Left kidney (tissue), 2 donors: ENCODE data around the gene C22orf23. TPM values are rescaled to one million over a fixed set of nuclear protein-coding genes. Genes with fewer than 3 reads are reported as not detected.
"Not testable (repeated sequence)": the region's sequence is repeated elsewhere in the genome, so short reads cannot be mapped to it uniquely, and the experiment has no call there.

Source experiments
- DNase-seq: peaks from one replicate; pipeline ENCODE4 v3.0.0-alpha.2; 2013
- polyA plus RNA-seq: library from polyadenylated mRNA; unstranded; fragments of 120-200 nt; gene quantifications from one replicate; pipeline ENCODE4 v1.2.1, GENCODE V29; 2013; ENCODE audit not compliant: insufficient read length

C22orf23 gene
- polyA plus RNA-seq, 1 donor: 5.9 TPM

GRCh38 chr22:37955825-37956397 is 2.5 kb upstream of the C22orf23 start:
- not testable (repeated sequence) for DNase-seq

DNA sequence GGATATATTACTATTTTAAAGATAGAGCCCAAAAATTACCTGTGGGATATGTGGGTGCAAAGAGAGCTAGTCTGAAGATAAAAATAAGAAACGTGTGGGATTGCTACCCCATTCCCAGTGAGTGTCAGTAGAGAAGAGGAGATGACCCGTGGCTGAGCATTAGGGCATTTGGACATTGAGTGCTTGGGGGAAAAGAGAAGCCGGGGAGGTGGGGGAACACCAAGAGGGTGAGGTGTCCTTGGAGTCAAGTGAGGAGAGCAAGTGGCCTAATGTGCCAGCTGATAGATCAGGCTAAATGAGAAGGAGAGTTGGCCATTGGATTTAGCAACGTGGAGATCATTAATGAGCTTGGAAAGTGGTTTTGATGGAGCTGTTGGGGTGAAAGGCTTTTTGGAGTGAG is 1.3 kb upstream of the C22orf23 start:
- no peak for DNase-seq

GRCh38 chr22:37953062-37953436 is 352 bp downstream of the C22orf23 start:
- no peak for DNase-seq

DNA sequence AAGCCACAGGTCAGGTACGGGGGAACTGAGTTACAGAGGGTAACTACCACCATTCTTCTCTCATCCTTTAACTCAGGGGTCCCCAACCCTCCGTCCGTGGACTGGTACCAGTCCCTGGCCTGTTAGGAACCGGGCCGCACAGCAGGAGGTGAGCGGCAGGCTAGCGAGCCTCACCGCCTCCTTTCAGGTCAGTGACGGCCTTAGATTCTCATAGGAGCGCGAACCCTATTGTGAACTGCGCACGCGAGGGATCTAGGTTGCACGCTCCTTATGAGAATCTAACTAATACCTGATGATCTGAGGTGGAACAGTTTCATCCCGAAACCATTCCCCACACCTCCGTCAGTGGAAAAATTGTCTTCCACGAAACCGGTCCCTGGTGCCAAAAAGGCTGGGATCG is 772 bp downstream of the C22orf23 start:
- not testable (repeated sequence) for DNase-seq

- no peak for DNase-seq
These were observed 2.1 kb downstream of the C22orf23 start for GRCh38 chr22:37951305-37951704.

- DNase-seq: not testable (repeated sequence)
These were observed 6.1 kb downstream of the C22orf23 start for GRCh38 chr22:37947142-37947795.

- DNase-seq: not testable (repeated sequence)
These were observed 9.0 kb downstream of the C22orf23 start for GRCh38 chr22:37944423-37944822.

- no peak for DNase-seq
These were observed 9.6 kb downstream of the C22orf23 start for GRCh38 chr22:37943825-37944198.

GRCh38 chr22:37943136-37943824 is 10.1 kb downstream of the C22orf23 start:
- DNase-seq: peak; percentile 45

DNA sequence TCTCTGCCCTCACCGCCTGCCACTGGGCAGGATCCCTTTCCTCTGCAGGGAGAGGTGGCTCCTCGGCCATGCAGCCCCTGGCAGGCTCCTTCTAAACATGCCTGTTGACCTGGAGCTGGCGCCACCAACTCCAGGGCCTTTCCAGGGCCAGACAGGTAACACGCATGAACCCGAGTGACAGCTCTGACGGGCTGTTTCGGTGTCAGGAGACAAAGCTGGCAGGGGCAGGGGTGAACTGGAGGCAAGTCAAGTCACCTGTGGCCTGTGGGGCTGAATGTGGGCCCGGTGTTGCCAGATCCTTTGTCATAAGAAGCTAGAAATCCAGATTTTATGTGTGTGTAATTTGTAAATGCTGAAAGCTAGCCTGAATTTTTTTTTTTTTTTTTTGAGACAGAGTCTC is 11.3 kb downstream of the C22orf23 start:
- DNase-seq: no peak

- DNase-seq: no peak
These were observed 12.6 kb downstream of the C22orf23 start for GRCh38 chr22:37940698-37941376.

DNA sequence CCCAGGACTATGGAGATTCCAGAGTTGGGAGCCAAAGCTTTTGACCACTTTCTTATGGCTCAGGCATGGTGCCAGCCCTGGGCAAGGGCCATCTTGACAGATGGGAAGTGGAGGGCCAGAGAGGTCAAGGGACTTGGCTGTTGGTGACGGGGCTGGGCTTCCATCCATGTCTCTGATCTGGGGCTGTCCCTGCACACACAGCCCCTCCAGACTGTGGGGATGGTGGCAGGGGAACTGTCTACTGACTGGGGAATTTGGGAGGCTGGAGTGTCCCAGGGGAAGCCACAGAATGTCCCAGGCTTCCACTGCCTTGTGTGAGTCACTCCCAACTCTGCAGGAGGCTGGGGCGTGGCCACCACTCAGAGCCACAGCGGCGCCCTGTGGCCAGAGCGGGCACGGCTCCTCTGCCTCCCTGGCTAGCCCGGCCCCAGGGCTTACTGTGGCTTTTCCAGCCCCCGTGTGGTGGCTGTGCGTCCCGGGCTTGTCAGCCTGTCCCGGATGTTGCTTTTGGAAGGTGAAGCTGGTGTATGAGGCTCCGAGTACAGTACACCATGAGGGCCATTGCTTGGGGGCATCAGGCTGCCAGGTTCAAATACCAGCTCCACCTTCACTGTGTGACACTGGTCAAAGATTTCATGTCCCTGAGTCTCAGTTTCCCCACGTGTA is 19.6 kb downstream of the C22orf23 start:
- DNase-seq: peak; percentile 80

GRCh38 chr22:37932821-37933578 is 20.4 kb downstream of the C22orf23 start:
- DNase-seq: no peak

DNA sequence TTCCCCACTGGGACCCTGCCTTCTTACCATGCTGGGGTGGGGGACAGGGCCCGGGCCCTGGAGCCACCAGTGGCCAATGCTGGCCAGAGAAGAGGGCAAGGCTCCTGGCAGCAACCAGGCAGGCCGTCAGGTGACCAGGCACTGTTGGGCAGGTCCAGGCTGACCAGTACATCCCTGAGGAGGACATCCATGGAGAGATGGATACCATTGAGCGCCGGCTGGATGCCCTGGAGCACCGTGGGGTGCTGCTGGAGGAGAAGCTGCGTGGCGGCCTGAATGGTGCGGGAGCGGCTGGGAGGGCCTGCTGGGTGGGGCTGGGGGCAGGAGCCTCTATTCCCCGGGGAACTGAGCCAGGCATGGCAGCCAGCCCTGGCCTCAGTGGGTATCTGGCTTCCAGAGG is 21.0 kb downstream of the C22orf23 start:
- no peak for DNase-seq

- DNase-seq: no peak
These were observed 21.5 kb downstream of the C22orf23 start for GRCh38 chr22:37931893-37932389.

DNA sequence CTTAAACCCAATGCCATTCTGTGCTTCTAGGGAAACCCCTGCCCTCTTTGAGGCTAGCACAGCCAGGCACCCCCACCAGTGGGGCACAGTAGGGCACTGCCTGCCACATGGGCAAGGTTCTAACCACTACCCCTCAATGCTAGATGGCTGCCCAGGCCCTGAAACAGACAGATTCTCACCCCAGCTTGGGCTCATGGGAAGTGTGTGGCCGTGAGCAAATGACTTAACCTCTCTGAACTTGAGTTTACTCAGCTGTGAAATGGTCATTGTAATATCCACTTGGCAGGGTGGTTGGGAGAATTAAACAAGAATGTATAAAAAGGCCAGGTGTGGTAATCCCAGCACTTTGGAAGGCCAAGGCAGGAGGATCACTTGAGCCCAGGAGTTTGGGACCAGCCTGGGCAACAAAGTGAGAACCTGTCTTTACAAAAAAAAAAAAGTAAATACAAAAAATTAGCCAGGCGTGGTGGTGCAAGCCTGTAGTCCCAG is 22.4 kb downstream of the C22orf23 start:
- DNase-seq: no peak

DNA sequence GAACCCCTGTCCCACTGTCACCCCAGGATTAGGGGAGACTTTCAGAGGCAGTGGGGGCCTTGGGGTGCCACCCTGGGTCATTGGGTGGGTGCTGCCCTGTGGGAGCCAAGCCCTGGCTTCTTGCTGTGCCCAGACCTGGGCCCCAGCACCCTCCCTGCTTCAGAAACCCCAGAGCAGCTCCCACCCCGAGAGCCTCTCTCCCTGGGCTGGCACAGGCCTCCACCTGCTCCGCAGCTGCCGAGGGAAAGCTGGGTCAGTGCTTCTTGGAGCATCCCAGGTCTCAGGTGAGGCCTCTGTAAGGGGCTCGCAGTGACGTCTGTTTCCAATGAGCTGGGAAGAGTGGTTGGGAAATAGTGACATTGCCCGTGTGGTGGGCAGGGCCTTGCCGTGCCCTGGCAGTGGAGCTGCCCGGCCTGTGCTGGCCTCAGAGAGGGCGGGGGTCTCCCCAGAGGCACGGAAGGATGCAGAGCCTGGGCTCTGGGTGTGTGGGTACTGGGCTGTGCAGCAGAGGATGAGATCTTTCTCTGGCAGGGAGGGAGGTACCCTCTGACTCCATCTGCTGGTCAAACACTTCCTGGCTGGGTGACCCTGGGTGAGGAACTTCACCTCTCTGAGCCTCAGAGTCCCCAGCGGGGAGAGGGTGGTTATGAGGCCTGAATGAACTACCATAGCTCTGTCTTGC is 23.0 kb downstream of the C22orf23 start:
- DNase-seq: no peak

DNA sequence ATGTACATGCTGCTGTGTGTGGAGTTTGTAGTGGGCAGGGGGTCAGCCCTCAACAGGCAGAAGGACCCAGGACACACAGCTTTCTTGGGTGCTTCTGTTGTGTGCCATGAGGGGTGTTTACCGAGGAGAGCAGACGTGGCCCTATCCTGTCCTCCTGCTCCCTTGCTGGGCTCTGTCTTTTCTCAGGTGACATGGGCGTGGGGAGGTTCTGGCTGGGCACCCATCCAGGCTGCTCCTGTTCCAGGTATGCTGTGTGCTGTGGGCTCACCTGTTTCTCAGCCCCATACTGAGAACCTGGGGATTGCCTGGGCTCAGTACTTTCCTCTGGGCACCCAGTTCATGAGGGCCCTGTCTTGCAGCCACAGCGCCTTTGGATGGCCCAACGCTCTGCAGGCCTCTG is 24.0 kb downstream of the C22orf23 start:
- no peak for DNase-seq

DNA sequence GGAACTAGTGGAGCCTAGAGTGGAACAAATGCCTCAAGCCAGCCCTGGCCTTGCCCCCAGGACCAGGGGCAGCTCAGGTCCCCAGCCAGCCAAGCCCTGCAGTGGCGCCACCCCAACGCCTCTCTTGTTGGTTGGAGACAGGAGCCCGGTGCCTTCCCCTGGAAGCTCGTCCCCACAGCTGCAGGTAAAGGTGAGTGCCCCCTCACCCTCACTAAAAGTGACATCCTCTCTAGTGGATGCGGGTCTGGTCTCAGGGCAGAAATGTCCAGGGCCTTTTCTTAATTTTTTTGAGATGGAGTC is 25.8 kb downstream of the C22orf23 start:
- DNase-seq: no peak

GRCh38 chr22:37926771-37927636 is 26.4 kb downstream of the C22orf23 start:
- DNase-seq: no peak
